ENCODE measurements around the gene DPYSL5.

The DPYSL5 gene

DNA sequence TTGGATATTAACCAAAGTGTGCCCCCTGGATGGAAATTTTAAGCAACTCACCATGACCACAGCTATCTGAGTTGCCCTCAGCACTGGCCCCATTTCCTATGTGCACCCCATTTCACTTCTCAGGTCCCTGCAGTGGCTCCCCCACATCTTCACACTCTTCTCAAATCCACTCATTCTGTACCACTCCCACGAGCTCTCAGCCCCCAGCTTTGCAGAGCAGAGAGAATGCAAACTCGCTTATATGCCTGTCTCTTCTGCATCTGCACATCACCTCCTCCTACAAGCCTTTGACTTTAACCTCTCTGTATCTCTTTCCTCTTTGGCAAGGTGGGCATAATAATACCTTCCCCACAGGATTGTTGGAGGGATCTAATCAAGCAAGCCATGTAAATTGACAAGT, 46.2 kb downstream of the DPYSL5 start:
- ATAC-seq (ENCODE audit: insufficient read depth, low read depth) (no peak), DNase-seq (no peak)
- Histone ChIP-seq H3K9me3 (ENCODE audit: insufficient read depth, low read length, severe bottlenecking) (no peaks in the 10 kb centered on the region), H3K9ac (ENCODE audit: low read depth, low read length) (no peak overlapping the region), H3K4me3 (ENCODE audit: low read depth in 1 of 2, low read length in 2 of 2) (no peak overlapping the region), H3K36me3 (ENCODE audit: insufficient read depth, low read length) (no peaks in the 10 kb centered on the region), H2AFZ (ENCODE audit: low read depth, low read length) (no peak overlapping the region), H3K4me2 (ENCODE audit: insufficient read depth, low read length) (no peak overlapping the region), H3K4me1 (ENCODE audit: insufficient read depth, low read length) (no peaks in the 10 kb centered on the region), H3K79me2 (ENCODE audit: insufficient read depth, low read length) (no peaks in the 10 kb centered on the region), H3K27me3 (ENCODE audit: insufficient read depth, low read length, poor library complexity) (peaks cover 10% of the 10 kb centered on the region), H4K20me1 (ENCODE audit: insufficient read depth, low read length) (no peaks in the 10 kb centered on the region), H3K27ac (ENCODE audit: low read length) (no peak overlapping the region)
- no peak for TF ChIP-seq EZH2 (IDR thresholded peaks at IDR 0.05; ENCODE audit: borderline replicate concordance, low read depth, low read length, severe bottlenecking)
- TF ChIP-seq, protein P1, sequence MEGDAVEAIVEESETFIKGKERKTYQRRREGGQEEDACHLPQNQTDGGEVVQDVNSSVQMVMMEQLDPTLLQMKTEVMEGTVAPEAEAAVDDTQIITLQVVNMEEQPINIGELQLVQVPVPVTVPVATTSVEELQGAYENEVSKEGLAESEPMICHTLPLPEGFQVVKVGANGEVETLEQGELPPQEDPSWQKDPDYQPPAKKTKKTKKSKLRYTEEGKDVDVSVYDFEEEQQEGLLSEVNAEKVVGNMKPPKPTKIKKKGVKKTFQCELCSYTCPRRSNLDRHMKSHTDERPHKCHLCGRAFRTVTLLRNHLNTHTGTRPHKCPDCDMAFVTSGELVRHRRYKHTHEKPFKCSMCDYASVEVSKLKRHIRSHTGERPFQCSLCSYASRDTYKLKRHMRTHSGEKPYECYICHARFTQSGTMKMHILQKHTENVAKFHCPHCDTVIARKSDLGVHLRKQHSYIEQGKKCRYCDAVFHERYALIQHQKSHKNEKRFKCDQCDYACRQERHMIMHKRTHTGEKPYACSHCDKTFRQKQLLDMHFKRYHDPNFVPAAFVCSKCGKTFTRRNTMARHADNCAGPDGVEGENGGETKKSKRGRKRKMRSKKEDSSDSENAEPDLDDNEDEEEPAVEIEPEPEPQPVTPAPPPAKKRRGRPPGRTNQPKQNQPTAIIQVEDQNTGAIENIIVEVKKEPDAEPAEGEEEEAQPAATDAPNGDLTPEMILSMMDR (IDR thresholded peaks at IDR 0.05; ENCODE audit: borderline replicate concordance, extremely low read depth, low read length, poor library complexity, severe bottlenecking): no peak

DNA sequence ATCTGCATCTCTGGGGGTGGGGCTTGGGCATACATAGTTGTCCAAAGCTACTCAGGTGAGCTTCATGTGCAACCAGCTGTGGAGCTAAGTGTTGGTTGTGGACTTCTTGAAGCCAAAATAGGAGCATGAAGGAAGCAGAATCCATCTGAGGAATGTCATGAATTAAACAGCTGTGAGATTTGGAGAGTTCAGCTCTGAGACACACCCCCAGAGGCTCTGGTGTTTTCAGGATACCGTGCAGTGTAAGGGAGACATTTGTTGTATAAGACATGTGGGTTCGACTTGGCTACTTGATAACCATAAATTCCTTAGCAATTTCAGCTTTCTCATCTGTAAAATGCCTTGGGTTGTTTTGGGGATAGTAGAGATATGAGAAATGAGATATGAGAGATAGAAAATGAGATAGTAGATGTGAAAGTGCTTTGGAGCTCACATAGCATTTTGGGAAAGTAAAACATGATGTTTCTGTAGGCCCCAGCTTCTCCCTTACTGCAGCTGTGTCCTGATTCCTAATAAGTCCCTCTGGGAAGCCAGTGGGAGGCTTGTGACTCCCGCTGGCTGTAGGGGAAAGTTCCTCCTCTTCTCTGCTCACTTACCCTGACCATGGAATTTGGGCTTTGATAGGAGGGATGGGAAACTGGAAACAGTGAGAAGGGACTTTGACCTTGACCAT, 50.0 kb downstream of the DPYSL5 start:
- no peak for DNase-seq
- Histone ChIP-seq H2AFZ (ENCODE audit: low read depth, low read length) (no peak overlapping the region), H3K36me3 (ENCODE audit: insufficient read depth, low read length) (no peaks in the 10 kb centered on the region), H3K4me2 (ENCODE audit: insufficient read depth, low read length) (no peak overlapping the region), H3K27ac (ENCODE audit: low read length) (no peak overlapping the region), H3K27me3 (ENCODE audit: insufficient read depth, low read length, poor library complexity) (peaks cover 2% of the 10 kb centered on the region), H3K4me3 (ENCODE audit: low read depth in 1 of 2, low read length in 2 of 2) (no peak overlapping the region), H3K9me3 (ENCODE audit: insufficient read depth, low read length, severe bottlenecking) (no peaks in the 10 kb centered on the region), H3K4me1 (ENCODE audit: insufficient read depth, low read length) (no peaks in the 10 kb centered on the region), H4K20me1 (ENCODE audit: insufficient read depth, low read length) (no peaks in the 10 kb centered on the region), H3K9ac (ENCODE audit: low read depth, low read length) (no peak overlapping the region), H3K79me2 (ENCODE audit: insufficient read depth, low read length) (no peaks in the 10 kb centered on the region)
- ATAC-seq (ENCODE audit: insufficient read depth, low read depth): no peak
- TF ChIP-seq, protein P1 (IDR thresholded peaks at IDR 0.05; ENCODE audit: borderline replicate concordance, extremely low read depth, low read length, poor library complexity, severe bottlenecking): no peak

DNA sequence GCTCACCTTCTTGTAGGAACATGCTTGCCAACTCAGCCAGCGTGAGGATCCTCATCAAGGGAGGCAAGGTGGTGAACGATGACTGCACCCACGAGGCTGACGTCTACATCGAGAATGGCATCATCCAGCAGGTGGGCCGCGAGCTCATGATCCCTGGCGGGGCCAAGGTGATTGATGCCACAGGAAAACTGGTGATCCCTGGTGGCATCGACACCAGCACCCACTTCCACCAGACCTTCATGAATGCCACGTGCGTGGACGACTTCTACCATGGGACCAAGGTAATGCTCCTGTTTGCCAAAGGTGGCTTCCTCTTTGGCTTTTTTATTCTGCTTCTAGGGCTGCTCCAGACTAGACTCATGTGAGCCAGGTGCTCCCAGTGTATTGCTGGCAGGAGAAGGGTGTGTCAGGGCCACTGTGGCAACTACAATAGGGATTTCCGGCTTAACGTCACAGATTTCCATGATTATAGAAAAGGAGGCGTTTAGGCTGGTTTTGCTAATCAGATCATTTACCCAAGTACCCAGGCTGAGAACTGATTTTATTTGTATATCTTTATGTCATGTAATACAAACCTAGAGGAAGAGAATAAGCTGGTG, 50.6 kb downstream of the DPYSL5 start:
- Histone ChIP-seq H3K4me3 (ENCODE audit: low read depth in 1 of 2, low read length in 2 of 2) (no peak overlapping the region), H3K27me3 (ENCODE audit: insufficient read depth, low read length, poor library complexity) (peaks cover under 1% of the 10 kb centered on the region), H3K9me3 (ENCODE audit: insufficient read depth, low read length, severe bottlenecking) (no peaks in the 10 kb centered on the region), H2AFZ (ENCODE audit: low read depth, low read length) (no peak overlapping the region), H4K20me1 (ENCODE audit: insufficient read depth, low read length) (no peaks in the 10 kb centered on the region; the same call in 1 of the 2 replicates), H3K27ac (ENCODE audit: low read length) (no peak overlapping the region), H3K4me2 (ENCODE audit: insufficient read depth, low read length) (no peak overlapping the region), H3K4me1 (ENCODE audit: insufficient read depth, low read length) (no peaks in the 10 kb centered on the region), H3K79me2 (ENCODE audit: insufficient read depth, low read length) (no peaks in the 10 kb centered on the region), H3K9ac (ENCODE audit: low read depth, low read length) (no peak overlapping the region), H3K36me3 (ENCODE audit: insufficient read depth, low read length) (no peaks in the 10 kb centered on the region)
- ATAC-seq (ENCODE audit: insufficient read depth, low read depth) (no peak), DNase-seq (no peak)
- TF ChIP-seq EZH2 (IDR thresholded peaks at IDR 0.05; ENCODE audit: borderline replicate concordance, low read depth, low read length, severe bottlenecking): no peak
- TF ChIP-seq, protein P1 (IDR thresholded peaks at IDR 0.05; ENCODE audit: borderline replicate concordance, extremely low read depth, low read length, poor library complexity, severe bottlenecking): no peak

Data from DND-41 (cell line).